Activated CD8-positive, alpha-beta T cell treated with anti-CD3 and anti-CD28 coated beads, Interleukin-2, amount 10 ng/mL, durations not matched to agents 7 days and 5 days (primary cell): Measurements from ENCODE around the gene OGA. TPM values are rescaled to one million over a fixed set of nuclear protein-coding genes. Genes with fewer than 3 reads are reported as not detected.

Source experiments
- ATAC-seq: fragments of 150-1000 bp; cut with Tn5 transposase; one replicate; pipeline ENCODE4 v1.10.0; 2021; ENCODE audit warnings: moderate library complexity
- CTCF ChIA-PET: fragments of 350-600 bp; sonication (Branson Sonifier 250); formaldehyde crosslinking; loops from one replicate; lab custom pipeline; 2021; ENCODE audit warnings: antibody characterized with exemption; lab: Charles Lee
- POLR2A ChIA-PET: fragments of 350-600 bp; sonication (Branson Sonifier 250); formaldehyde crosslinking; loops from one replicate; lab custom pipeline; 2021; ENCODE audit warnings: antibody characterized with exemption; lab: Charles Lee
- DNase-seq: peaks from one replicate; pipeline ENCODE4 v3.0.0-alpha.2; 2020
- H3K27ac Mint-ChIP-seq: one replicate; pipeline ENCODE4 v1.8.0; 2021; ENCODE audit warnings: mild to moderate bottlenecking, mixed read lengths
- H3K27me3 Mint-ChIP-seq: one replicate; pipeline ENCODE4 v1.8.0; 2021; ENCODE audit warnings: low read depth, mixed read lengths
- H3K36me3 Mint-ChIP-seq: one replicate; pipeline ENCODE4 v1.8.0; 2021; ENCODE audit warnings: low read depth, mixed read lengths
- H3K4me1 Mint-ChIP-seq: one replicate; pipeline ENCODE4 v1.8.0; 2021; ENCODE audit warnings: low read depth, mixed read lengths
- H3K4me3 Mint-ChIP-seq: one replicate; pipeline ENCODE4 v1.8.0; 2021; ENCODE audit warnings: mild to moderate bottlenecking, mixed read lengths
- H3K9me3 Mint-ChIP-seq: one replicate; pipeline ENCODE4 v1.8.0; 2022; ENCODE audit warnings: mixed read lengths; ENCODE audit not compliant: insufficient read depth
- total RNA-seq, 2 experiments: library from RNA; stranded (reverse); gene quantifications; one replicate each; pipeline ENCODE4 v1.2.3, GENCODE V29; 2021

Gene OGA
- total RNA-seq, 2 experiments from 2014 or later, result 122 to 129 TPM

GRCh38 chr10:101748496-101748895 lies 69.7 kb downstream of the OGA start:
- Mint-ChIP-seq H3K27me3 (peaks cover 19% of the 10 kb centered on the region), H3K4me1 (no peaks in the 10 kb centered on the region), H3K9me3 (no peaks in the 10 kb centered on the region), H3K27ac (no peak overlapping the region), H3K4me3 (no peak overlapping the region), H3K36me3 (no peaks in the 10 kb centered on the region)
- ChIA-PET CTCF (no interaction called here), POLR2A (no interaction called here)
- DNase-seq (no peak), ATAC-seq (no peak)

GRCh38 chr10:101745074-101745696 lies 73.1 kb downstream of the OGA start:
- POLR2A ChIA-PET, result no interaction called here
- H3K9me3 Mint-ChIP-seq, result no peaks in the 10 kb centered on the region
- DNase-seq, result no peak
- CTCF ChIA-PET, result no interaction called here
- no peaks in the 10 kb centered on the region for H3K4me1 Mint-ChIP-seq
- H3K27ac Mint-ChIP-seq, result no peak overlapping the region
- no peak for ATAC-seq
- H3K36me3 Mint-ChIP-seq, result no peaks in the 10 kb centered on the region
- H3K4me3 Mint-ChIP-seq, result no peak overlapping the region
- H3K27me3 Mint-ChIP-seq, result peaks cover 22% of the 10 kb centered on the region

GRCh38 chr10:101744267-101744666 lies 74.0 kb downstream of the OGA start:
- Mint-ChIP-seq H3K27me3 (peaks cover 22% of the 10 kb centered on the region), H3K4me3 (no peak overlapping the region), H3K4me1 (no peaks in the 10 kb centered on the region), H3K27ac (no peak overlapping the region), H3K9me3 (no peaks in the 10 kb centered on the region), H3K36me3 (no peaks in the 10 kb centered on the region)
- POLR2A ChIA-PET, result no interaction called here
- no peak for ATAC-seq
- no peak for DNase-seq
- CTCF ChIA-PET, result interaction anchor here (1.2 to 1.3 kb wide), 2 partner anchors 37 to 446 kb away, joined by 3 to 4 read pairs; no protein-coding TSS in a partner anchor

GRCh38 chr10:101741938-101742337 lies 76.3 kb downstream of the OGA start:
- no peaks in the 10 kb centered on the region for H3K36me3 Mint-ChIP-seq
- DNase-seq (no peak), ATAC-seq (no peak)
- no peaks in the 10 kb centered on the region for H3K9me3 Mint-ChIP-seq
- no peaks in the 10 kb centered on the region for H3K4me1 Mint-ChIP-seq
- ChIA-PET CTCF (interaction anchor here (0.9 kb wide), 1 partner anchor 139 kb away, joined by 3 read pairs; no protein-coding TSS in a partner anchor), POLR2A (no interaction called here)
- no peak overlapping the region for H3K4me3 Mint-ChIP-seq
- peaks cover 22% of the 10 kb centered on the region for H3K27me3 Mint-ChIP-seq
- no peak overlapping the region for H3K27ac Mint-ChIP-seq

GRCh38 chr10:101736666-101737065 lies 81.6 kb downstream of the OGA start:
- DNase-seq (no peak), ATAC-seq (no peak)
- H3K36me3 Mint-ChIP-seq, result no peaks in the 10 kb centered on the region
- no peaks in the 10 kb centered on the region for H3K9me3 Mint-ChIP-seq
- CTCF ChIA-PET, result interaction anchor here (1.6 kb wide), 1 partner anchor 134 kb away, joined by 4 read pairs; no protein-coding TSS in a partner anchor
- no peak overlapping the region for H3K4me3 Mint-ChIP-seq
- H3K27me3 Mint-ChIP-seq, result peaks cover 19% of the 10 kb centered on the region
- no peak overlapping the region for H3K27ac Mint-ChIP-seq
- no peaks in the 10 kb centered on the region for H3K4me1 Mint-ChIP-seq
- POLR2A ChIA-PET, result no interaction called here

Other genes starting within 250 kb of the OGA start
- gene POLL, start 230.2 kb downstream of the OGA start, total RNA-seq, result 10 to 100 TPM; 25.3 to 28.5 TPM
- gene DPCD, start 230.1 kb downstream of the OGA start, total RNA-seq, result 1 to 10 TPM; 5.1 to 6.2 TPM
- 10 to 100 TPM; 36.7 to 39.3 TPM for gene FBXW4, start 123.3 kb downstream of the OGA start, total RNA-seq
- gene FGF8, start 42.3 kb downstream of the OGA start, total RNA-seq, result not detected
- gene NPM3, start 35.0 kb downstream of the OGA start, total RNA-seq, result 10 to 100 TPM; 49.7 to 58.3 TPM
- gene KCNIP2, start 25.4 kb upstream of the OGA start, total RNA-seq, result 1 to 10 TPM; 1.9 to 2.7 TPM
- 10 to 100 TPM; 25.2 to 26.3 TPM for gene ARMH3, start 237.7 kb upstream of the OGA start, total RNA-seq
- gene HPS6, start 246.9 kb upstream of the OGA start, total RNA-seq, result 10 to 100 TPM; 23.2 to 25.3 TPM